K562 (cell line): ENCODE measurements around the gene RPS6KA2. TPM values are rescaled to one million over a fixed set of nuclear protein-coding genes. Genes with fewer than 3 reads are reported as not detected.

Experiments
- NCOA2 ChIP-seq, 2 experiments: fragments of 450-650 bp; IDR thresholded peaks; 2 replicates each; pipeline ENCODE4 v1.6.1; 2018; ENCODE audit warnings: mild to moderate bottlenecking in 2 of 2, moderate library complexity in 1 of 2; ENCODE audit not compliant: partially characterized antibody in 2 of 2
- polyA plus RNA-seq, 8 experiments: library from polyadenylated mRNA; depleted of rRNA in 4 of 8; stranded (reverse) in 5 of 8; unstranded in 3 of 8; fragments of >200 nt; fragmentation: Nextera tagmentation in 2 of 8; fragmentation: Illumina TruSeq in 1 of 8; extraction: Ambion mirVana in 2 of 8; extraction: Trizol in 1 of 8; gene quantifications; 2 replicates each; pipeline versions ENCODE4 v1.2.1 to v1.2.3, GENCODE V29; 2011 to 2014; ENCODE audit warnings: inconsistent platforms in 1 of 8, missing spikeins in 1 of 8
- total RNA-seq, 7 experiments: library from RNA; depleted of rRNA in 6 of 7; stranded (reverse); fragments of >200 nt in 6 of 7; fragmentation: Illumina TruSeq in 2 of 7; extraction: Trizol in 2 of 7; gene quantifications; 2 replicates each; pipeline versions ENCODE4 v1.2.1 to v1.2.3, GENCODE V29; 2011 to 2021; ENCODE audit warnings: low replicate concordance in 1 of 7
- TF ChIP-seq, protein P1 (sequence below), 2 experiments: fragments of 450-650 bp; formaldehyde crosslinking in 1 of 2; IDR thresholded peaks; 2 replicates each; pipeline versions ENCODE4 v1.4.0 to v1.6.1; 2014 to 2020; ENCODE audit warnings: mild to moderate bottlenecking in 2 of 2, borderline replicate concordance in 1 of 2, low read depth in 1 of 2
- TF ChIP-seq, protein P2 (sequence below), 2 experiments: fragments of 450-650 bp in 1 of 2; IDR thresholded peaks; 2 replicates each; pipeline ENCODE4 v1.6.1; 2011 to 2017; ENCODE audit warnings: low read depth in 2 of 2, antibody characterized with exemption in 1 of 2, borderline replicate concordance in 1 of 2, low read length in 1 of 2, mild to moderate bottlenecking in 1 of 2, mixed read lengths in 1 of 2; ENCODE audit not compliant: control insufficient read depth in 1 of 2

The RPS6KA2 gene
- total and polyA plus RNA-seq, 9 of the 15 experiments (the other 6 are each of a cell fraction or from before 2014, with no cell fraction given), result 0.29 to 1.00 (median 0.53) TPM

DNA sequence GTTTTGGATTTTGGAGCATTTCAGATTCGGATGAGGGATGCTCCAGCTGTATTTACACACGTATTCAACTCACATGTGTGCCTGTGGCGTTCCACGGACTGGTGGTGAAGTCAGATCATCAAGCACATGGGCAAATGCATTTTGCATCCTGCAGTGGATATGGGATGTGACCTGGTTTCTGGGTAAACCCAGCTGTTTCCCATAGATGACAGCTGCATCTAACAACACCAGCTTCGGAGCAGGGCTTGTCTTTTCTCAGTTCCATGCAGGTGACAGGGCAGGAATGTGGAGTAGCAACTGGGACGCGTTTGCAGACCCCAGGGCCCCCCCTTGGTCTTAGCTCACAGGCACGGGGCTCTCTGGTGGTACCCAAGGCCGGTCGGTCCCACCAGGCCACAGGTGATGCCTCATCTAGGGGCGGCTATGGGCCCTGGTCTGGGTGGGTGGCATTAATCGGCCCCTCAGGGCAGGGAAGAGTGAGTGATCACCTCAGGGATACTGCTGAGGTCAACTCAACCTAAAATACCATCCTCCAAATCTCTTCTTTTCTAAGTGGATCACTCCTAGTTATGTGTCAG, 123.8 kb downstream of the RPS6KA2 start (continued):
- TF ChIP-seq, protein P1, sequence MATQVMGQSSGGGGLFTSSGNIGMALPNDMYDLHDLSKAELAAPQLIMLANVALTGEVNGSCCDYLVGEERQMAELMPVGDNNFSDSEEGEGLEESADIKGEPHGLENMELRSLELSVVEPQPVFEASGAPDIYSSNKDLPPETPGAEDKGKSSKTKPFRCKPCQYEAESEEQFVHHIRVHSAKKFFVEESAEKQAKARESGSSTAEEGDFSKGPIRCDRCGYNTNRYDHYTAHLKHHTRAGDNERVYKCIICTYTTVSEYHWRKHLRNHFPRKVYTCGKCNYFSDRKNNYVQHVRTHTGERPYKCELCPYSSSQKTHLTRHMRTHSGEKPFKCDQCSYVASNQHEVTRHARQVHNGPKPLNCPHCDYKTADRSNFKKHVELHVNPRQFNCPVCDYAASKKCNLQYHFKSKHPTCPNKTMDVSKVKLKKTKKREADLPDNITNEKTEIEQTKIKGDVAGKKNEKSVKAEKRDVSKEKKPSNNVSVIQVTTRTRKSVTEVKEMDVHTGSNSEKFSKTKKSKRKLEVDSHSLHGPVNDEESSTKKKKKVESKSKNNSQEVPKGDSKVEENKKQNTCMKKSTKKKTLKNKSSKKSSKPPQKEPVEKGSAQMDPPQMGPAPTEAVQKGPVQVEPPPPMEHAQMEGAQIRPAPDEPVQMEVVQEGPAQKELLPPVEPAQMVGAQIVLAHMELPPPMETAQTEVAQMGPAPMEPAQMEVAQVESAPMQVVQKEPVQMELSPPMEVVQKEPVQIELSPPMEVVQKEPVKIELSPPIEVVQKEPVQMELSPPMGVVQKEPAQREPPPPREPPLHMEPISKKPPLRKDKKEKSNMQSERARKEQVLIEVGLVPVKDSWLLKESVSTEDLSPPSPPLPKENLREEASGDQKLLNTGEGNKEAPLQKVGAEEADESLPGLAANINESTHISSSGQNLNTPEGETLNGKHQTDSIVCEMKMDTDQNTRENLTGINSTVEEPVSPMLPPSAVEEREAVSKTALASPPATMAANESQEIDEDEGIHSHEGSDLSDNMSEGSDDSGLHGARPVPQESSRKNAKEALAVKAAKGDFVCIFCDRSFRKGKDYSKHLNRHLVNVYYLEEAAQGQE (IDR thresholded peaks at IDR 0.05; ENCODE audit: borderline replicate concordance), result no peak
- TF ChIP-seq, protein P1 (CRISPR knock-in tag; IDR thresholded peaks at IDR 0.05; ENCODE audit: low read depth), result no peak
- TF ChIP-seq NCOA2 (IDR thresholded peaks at IDR 0.05; ENCODE audit: partially characterized antibody in 2 of 2), result no peak
- TF ChIP-seq, protein P2, sequence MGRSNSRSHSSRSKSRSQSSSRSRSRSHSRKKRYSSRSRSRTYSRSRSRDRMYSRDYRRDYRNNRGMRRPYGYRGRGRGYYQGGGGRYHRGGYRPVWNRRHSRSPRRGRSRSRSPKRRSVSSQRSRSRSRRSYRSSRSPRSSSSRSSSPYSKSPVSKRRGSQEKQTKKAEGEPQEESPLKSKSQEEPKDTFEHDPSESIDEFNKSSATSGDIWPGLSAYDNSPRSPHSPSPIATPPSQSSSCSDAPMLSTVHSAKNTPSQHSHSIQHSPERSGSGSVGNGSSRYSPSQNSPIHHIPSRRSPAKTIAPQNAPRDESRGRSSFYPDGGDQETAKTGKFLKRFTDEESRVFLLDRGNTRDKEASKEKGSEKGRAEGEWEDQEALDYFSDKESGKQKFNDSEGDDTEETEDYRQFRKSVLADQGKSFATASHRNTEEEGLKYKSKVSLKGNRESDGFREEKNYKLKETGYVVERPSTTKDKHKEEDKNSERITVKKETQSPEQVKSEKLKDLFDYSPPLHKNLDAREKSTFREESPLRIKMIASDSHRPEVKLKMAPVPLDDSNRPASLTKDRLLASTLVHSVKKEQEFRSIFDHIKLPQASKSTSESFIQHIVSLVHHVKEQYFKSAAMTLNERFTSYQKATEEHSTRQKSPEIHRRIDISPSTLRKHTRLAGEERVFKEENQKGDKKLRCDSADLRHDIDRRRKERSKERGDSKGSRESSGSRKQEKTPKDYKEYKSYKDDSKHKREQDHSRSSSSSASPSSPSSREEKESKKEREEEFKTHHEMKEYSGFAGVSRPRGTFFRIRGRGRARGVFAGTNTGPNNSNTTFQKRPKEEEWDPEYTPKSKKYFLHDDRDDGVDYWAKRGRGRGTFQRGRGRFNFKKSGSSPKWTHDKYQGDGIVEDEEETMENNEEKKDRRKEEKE (IDR thresholded peaks at IDR 0.05; ENCODE audit: borderline replicate concordance in 1 of 2, control insufficient read depth in 1 of 2, low read depth in 2 of 2, low read length in 1 of 2), result no peak
